H9 (cell line): Measurements from ENCODE around the gene PTPN21. TPM values are rescaled to one million over a fixed set of nuclear protein-coding genes. Genes with fewer than 3 reads are reported as not detected.

ENCODE experiments used
- DNase-seq: peaks from one replicate; pipeline ENCODE4 v3.0.0-alpha.2; 2017
- H2AFZ ChIP-seq: one replicate; pipeline ENCODE4 v1.6.1; 2013; ENCODE audit warnings: mild to moderate bottlenecking, low read length, control low read depth, moderate library complexity
- H2AK5ac ChIP-seq: 2 replicates; pipeline ENCODE4 v1.6.1; 2013; ENCODE audit warnings: low read length, control low read depth, mixed read lengths; ENCODE audit not compliant: insufficient read length
- H2BK120ac ChIP-seq: one replicate; pipeline ENCODE4 v1.6.1; 2013; ENCODE audit warnings: low read depth, mild to moderate bottlenecking, low read length, control low read depth, inconsistent platforms; ENCODE audit not compliant: poor library complexity, severe bottlenecking
- H2BK12ac ChIP-seq: 2 replicates; pipeline ENCODE4 v1.6.1; 2013; ENCODE audit warnings: low read length, control low read depth, mixed read lengths, low read depth; ENCODE audit not compliant: insufficient read length
- H2BK15ac ChIP-seq: 2 replicates; pipeline ENCODE4 v1.6.1; 2013; ENCODE audit warnings: low read depth, low read length, control low read depth
- H2BK20ac ChIP-seq: one replicate; pipeline ENCODE4 v1.6.1; 2013; ENCODE audit warnings: low read depth, mild to moderate bottlenecking, low read length, control low read depth, inconsistent platforms; ENCODE audit not compliant: poor library complexity, severe bottlenecking
- H2BK5ac ChIP-seq: 2 replicates; pipeline ENCODE4 v1.6.1; 2013; ENCODE audit warnings: low read length, control low read depth, mixed read lengths; ENCODE audit not compliant: insufficient read length
- H3K14ac ChIP-seq: 2 replicates; pipeline ENCODE4 v1.6.1; 2013; ENCODE audit warnings: low read length, control low read depth; ENCODE audit not compliant: insufficient read depth
- H3K18ac ChIP-seq: 2 replicates; pipeline ENCODE4 v1.6.1; 2013; ENCODE audit warnings: low read depth, mild to moderate bottlenecking, mixed read lengths, low read length, control low read depth; ENCODE audit not compliant: insufficient read length
- H3K23ac ChIP-seq: 2 replicates; pipeline ENCODE4 v1.6.1; 2013; ENCODE audit warnings: low read length, control low read depth, mixed read lengths, low read depth; ENCODE audit not compliant: insufficient read length
- H3K23me2 ChIP-seq: 2 replicates; pipeline ENCODE4 v1.6.1; 2013; ENCODE audit warnings: low read depth, mild to moderate bottlenecking, mixed read lengths, low read length, control low read depth; ENCODE audit not compliant: insufficient read length, poor library complexity, severe bottlenecking
- H3K27ac ChIP-seq: 2 replicates; pipeline ENCODE4 v1.5.1; 2013; ENCODE audit warnings: low read length, control low read depth, mixed read lengths, low read depth; ENCODE audit not compliant: insufficient read length
- H3K27me3 ChIP-seq: 2 replicates; pipeline ENCODE4 v1.6.1; 2013; ENCODE audit warnings: low read length, control low read depth, inconsistent platforms; ENCODE audit not compliant: insufficient read depth
- H3K4ac ChIP-seq: 2 replicates; pipeline ENCODE4 v1.6.1; 2013; ENCODE audit warnings: low read depth, mild to moderate bottlenecking, control low read depth, inconsistent platforms, low read length, moderate library complexity
- H3K4me1 ChIP-seq: 2 replicates; pipeline ENCODE4 v1.6.1; 2013; ENCODE audit warnings: low read length, control low read depth, inconsistent platforms; ENCODE audit not compliant: insufficient read depth
- H3K4me2 ChIP-seq: 2 replicates; pipeline ENCODE4 v1.6.1; 2013; ENCODE audit warnings: low read length, control low read depth, mixed read lengths; ENCODE audit not compliant: insufficient read length, insufficient read depth
- H3K56ac ChIP-seq: 2 replicates; pipeline ENCODE4 v1.6.1; 2013; ENCODE audit warnings: low read depth, mild to moderate bottlenecking, mixed read lengths, low read length, control low read depth; ENCODE audit not compliant: insufficient read length
- H3K79me1 ChIP-seq: 2 replicates; pipeline ENCODE4 v1.6.1; 2013; ENCODE audit warnings: low read depth, mild to moderate bottlenecking, moderate library complexity, low read length, control low read depth, inconsistent platforms; ENCODE audit not compliant: insufficient read depth, poor library complexity, severe bottlenecking
- H3K79me2 ChIP-seq: 2 replicates; pipeline ENCODE4 v1.6.1; 2013; ENCODE audit warnings: low read length, control low read depth, inconsistent platforms; ENCODE audit not compliant: insufficient read depth
- H3K9ac ChIP-seq: 2 replicates; pipeline ENCODE4 v1.6.1; 2013; ENCODE audit warnings: low read length, control low read depth, mixed read lengths; ENCODE audit not compliant: insufficient read length; ENCODE audit errors: extremely low read depth
- H3K9me3 ChIP-seq: one replicate; pipeline ENCODE4 v1.6.1; 2013; ENCODE audit warnings: low read depth, low read length, inconsistent platforms; ENCODE audit not compliant: control insufficient read depth
- H3T11ph ChIP-seq: one replicate; pipeline ENCODE4 v1.6.1; 2013; ENCODE audit warnings: mild to moderate bottlenecking, low read length, control low read depth, inconsistent platforms
- H4K20me1 ChIP-seq: one replicate; pipeline ENCODE4 v1.6.1; 2013; ENCODE audit not compliant: control insufficient read depth, insufficient read length, insufficient read depth
- H4K5ac ChIP-seq: 2 replicates; pipeline ENCODE4 v1.6.1; 2013; ENCODE audit warnings: low read depth, mild to moderate bottlenecking, mixed read lengths, low read length, control low read depth; ENCODE audit not compliant: insufficient read length
- H4K8ac ChIP-seq: replicated peaks from 2 replicates; pipeline ENCODE4 v1.6.1; 2013; ENCODE audit warnings: low read length, control low read depth, mixed read lengths, low read depth; ENCODE audit not compliant: insufficient read length
- H4K91ac ChIP-seq: 2 replicates; pipeline ENCODE4 v1.6.1; 2013; ENCODE audit warnings: low read depth, mild to moderate bottlenecking, moderate library complexity, mixed read lengths, low read length, control low read depth; ENCODE audit not compliant: insufficient read length
- H3K27ac Mint-ChIP-seq, 3 experiments: 2 replicates in 2 of 3; 3 replicates in 1 of 3; pipeline ENCODE4 v1.8.0; 2020 to 2021; ENCODE audit warnings: mixed read lengths in 3 of 3, mild to moderate bottlenecking in 1 of 3, moderate library complexity in 1 of 3
- H3K27me3 Mint-ChIP-seq: 2 replicates; pipeline ENCODE4 v1.8.0; 2021; ENCODE audit warnings: low read depth, mild to moderate bottlenecking, moderate library complexity, mixed read lengths
- H3K36me3 Mint-ChIP-seq, 3 experiments: 2 replicates in 2 of 3; 3 replicates in 1 of 3; pipeline ENCODE4 v1.8.0; 2020 to 2021; ENCODE audit warnings: low read depth in 3 of 3, mixed read lengths in 3 of 3; ENCODE audit not compliant: insufficient read depth in 1 of 3
- H3K4me1 Mint-ChIP-seq, 2 experiments: 2 replicates each; pipeline ENCODE4 v1.8.0; 2020; ENCODE audit warnings: mixed read lengths in 2 of 2
- H3K4me3 Mint-ChIP-seq, 2 experiments: 2 replicates in 1 of 2; 3 replicates in 1 of 2; pipeline ENCODE4 v1.8.0; 2020 to 2021; ENCODE audit warnings: mild to moderate bottlenecking in 2 of 2, mixed read lengths in 2 of 2, moderate library complexity in 1 of 2
- H3K9me3 Mint-ChIP-seq, 2 experiments: 2 replicates in 1 of 2; 3 replicates in 1 of 2; pipeline ENCODE4 v1.8.0; 2020; ENCODE audit warnings: mild to moderate bottlenecking in 2 of 2, mixed read lengths in 2 of 2, moderate library complexity in 1 of 2
- total RNA-seq: library from RNA; stranded (reverse); gene quantifications from 2 replicates; pipeline ENCODE4 v1.2.1, GENCODE V29; 2021
- TF ChIP-seq, protein P1 (sequence below): fragments of 200-600 bp; sonication (generic); conservative IDR thresholded peaks from 3 replicates; pipeline ENCODE4 v1.8.0; 2021; ENCODE audit warnings: antibody characterized with exemption, mild to moderate bottlenecking

Gene PTPN21
- total RNA-seq, 1 experiment from 2014 or later = 14.3 TPM

DNA sequence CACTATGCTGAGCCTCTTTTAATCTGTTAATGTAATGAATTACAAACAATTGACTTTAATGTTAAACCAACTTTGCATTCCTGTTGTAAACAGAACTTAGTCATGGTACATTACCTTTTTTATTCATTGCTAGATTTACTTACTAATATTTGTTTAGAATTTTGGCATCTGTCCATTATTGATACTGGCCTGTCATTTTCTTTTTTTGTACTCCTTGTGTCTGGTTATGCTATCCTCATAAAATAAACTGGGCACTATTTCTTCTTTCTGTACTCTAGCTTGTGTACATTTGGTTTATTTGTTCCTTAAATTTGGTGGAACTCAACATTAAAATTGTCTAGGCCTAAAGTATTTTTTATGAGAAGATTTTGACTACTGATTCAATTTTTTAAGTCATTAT, 137.2 kb downstream of the PTPN21 start:
- no peaks in the 10 kb centered on the region for H3K79me1 ChIP-seq
- no peaks in the 10 kb centered on the region for H3K23me2 ChIP-seq
- H3K4me2 ChIP-seq = no peak overlapping the region
- no peaks in the 10 kb centered on the region for H3K9me3 ChIP-seq
- H3K9ac ChIP-seq = no peak overlapping the region
- H3K56ac ChIP-seq = no peak overlapping the region
- Mint-ChIP-seq H3K9me3 (peaks cover 11 to 15% of the 10 kb centered on the region in 2 experiments; a peak in 4 of 5 replicates), H3K27me3 (no peaks in the 10 kb centered on the region), H3K36me3 (peaks cover 22 to 39% (median 23%) of the 10 kb centered on the region in 3 experiments), H3K27ac (no peak overlapping the region), H3K4me1 (no peaks in the 10 kb centered on the region), H3K4me3 (no peak overlapping the region)
- H2BK5ac ChIP-seq = no peak overlapping the region
- no peak overlapping the region for H2BK20ac ChIP-seq
- no peaks in the 10 kb centered on the region for H4K20me1 ChIP-seq
- H3K4ac ChIP-seq = no peak overlapping the region
- no peak overlapping the region for H2BK12ac ChIP-seq
- H3K79me2 ChIP-seq = no peaks in the 10 kb centered on the region
- no peaks in the 10 kb centered on the region for H3K4me1 ChIP-seq
- no peak overlapping the region for H4K8ac ChIP-seq
- H3K27me3 ChIP-seq = no peaks in the 10 kb centered on the region
- H3K23ac ChIP-seq = no peak overlapping the region
- H2AK5ac ChIP-seq = no peak overlapping the region
- H3K27ac ChIP-seq = no peak overlapping the region
- no peak overlapping the region for H2AFZ ChIP-seq
- no peak overlapping the region for H3T11ph ChIP-seq
- TF ChIP-seq, protein P1, sequence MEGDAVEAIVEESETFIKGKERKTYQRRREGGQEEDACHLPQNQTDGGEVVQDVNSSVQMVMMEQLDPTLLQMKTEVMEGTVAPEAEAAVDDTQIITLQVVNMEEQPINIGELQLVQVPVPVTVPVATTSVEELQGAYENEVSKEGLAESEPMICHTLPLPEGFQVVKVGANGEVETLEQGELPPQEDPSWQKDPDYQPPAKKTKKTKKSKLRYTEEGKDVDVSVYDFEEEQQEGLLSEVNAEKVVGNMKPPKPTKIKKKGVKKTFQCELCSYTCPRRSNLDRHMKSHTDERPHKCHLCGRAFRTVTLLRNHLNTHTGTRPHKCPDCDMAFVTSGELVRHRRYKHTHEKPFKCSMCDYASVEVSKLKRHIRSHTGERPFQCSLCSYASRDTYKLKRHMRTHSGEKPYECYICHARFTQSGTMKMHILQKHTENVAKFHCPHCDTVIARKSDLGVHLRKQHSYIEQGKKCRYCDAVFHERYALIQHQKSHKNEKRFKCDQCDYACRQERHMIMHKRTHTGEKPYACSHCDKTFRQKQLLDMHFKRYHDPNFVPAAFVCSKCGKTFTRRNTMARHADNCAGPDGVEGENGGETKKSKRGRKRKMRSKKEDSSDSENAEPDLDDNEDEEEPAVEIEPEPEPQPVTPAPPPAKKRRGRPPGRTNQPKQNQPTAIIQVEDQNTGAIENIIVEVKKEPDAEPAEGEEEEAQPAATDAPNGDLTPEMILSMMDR = no peak
- DNase-seq = no peak
- H4K91ac ChIP-seq = no peak overlapping the region
- H3K14ac ChIP-seq = no peak overlapping the region
- H2BK120ac ChIP-seq = no peak overlapping the region
- no peak overlapping the region for H2BK15ac ChIP-seq
- no peak overlapping the region for H3K18ac ChIP-seq
- H4K5ac ChIP-seq = no peak overlapping the region

Other genes with a start within 250 kb of the PTPN21 start
- 0.29 and 0.33 TPM in 2 replicates for gene KCNK10, start 231.7 kb downstream of the PTPN21 start, total RNA-seq
- 5.3 and 6.0 TPM in 2 replicates for gene SPATA7, start 169.3 kb downstream of the PTPN21 start, total RNA-seq
- gene ZC3H14, start 8.0 kb upstream of the PTPN21 start, total RNA-seq = 90.6 and 93.4 TPM in 2 replicates
- gene EML5, start 237.9 kb upstream of the PTPN21 start, total RNA-seq = 0.61 and 0.81 TPM in 2 replicates